NCI-H146 treated with DMSO at 0.1 percent for 48 hours (cell line): ENCODE measurements around the gene ING3.
A peak's percentile ranks its signal among the peaks of the same experiment; 100 is the strongest.

Experiments
- DNase-seq: peaks from one replicate; lab custom pipeline; 2025; ENCODE audit not compliant: unreplicated experiment; lab: John Stamatoyannopoulos, UW

The ING3 gene

DNA sequence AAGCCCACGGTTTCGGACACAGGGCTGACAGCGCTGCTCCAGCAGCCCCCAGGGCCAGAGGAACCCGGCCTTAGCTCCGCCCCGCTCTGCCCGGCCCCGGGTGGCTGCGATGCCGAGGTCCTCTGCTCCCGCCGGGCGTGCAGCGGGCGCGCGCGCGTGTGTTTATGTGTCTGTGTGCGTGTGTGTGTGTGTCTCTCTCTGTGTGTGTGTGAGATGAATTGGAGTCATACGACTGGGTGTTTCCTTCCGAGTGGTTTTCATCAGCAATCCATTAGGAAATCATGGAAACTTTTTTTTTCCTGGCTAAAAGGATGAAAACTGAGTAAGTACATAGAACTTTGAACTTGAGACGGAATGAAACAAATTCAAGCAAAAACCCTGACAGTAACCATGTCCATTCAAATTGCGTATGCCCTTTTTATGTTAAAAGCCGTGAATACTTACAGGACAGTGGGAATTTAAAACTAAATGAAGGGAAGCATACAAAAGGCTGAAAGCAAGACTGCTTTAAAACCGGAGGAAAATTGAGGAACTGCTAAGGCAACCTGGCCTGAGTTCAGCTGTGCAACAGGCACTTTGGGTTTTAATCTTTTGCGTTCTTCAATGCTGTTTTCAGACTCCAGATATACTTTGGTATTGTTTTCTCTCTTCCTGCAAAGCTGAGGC, 38.1 kb downstream of the ING3 start, which contains the start of gene CPED1:
TSS of gene CPED1 (plus strand) at position 121 of the 666 bp plus-strand sequence. CDS start 911 bp downstream, outside the sequence.
- peak; percentile 17 for DNase-seq

DNA sequence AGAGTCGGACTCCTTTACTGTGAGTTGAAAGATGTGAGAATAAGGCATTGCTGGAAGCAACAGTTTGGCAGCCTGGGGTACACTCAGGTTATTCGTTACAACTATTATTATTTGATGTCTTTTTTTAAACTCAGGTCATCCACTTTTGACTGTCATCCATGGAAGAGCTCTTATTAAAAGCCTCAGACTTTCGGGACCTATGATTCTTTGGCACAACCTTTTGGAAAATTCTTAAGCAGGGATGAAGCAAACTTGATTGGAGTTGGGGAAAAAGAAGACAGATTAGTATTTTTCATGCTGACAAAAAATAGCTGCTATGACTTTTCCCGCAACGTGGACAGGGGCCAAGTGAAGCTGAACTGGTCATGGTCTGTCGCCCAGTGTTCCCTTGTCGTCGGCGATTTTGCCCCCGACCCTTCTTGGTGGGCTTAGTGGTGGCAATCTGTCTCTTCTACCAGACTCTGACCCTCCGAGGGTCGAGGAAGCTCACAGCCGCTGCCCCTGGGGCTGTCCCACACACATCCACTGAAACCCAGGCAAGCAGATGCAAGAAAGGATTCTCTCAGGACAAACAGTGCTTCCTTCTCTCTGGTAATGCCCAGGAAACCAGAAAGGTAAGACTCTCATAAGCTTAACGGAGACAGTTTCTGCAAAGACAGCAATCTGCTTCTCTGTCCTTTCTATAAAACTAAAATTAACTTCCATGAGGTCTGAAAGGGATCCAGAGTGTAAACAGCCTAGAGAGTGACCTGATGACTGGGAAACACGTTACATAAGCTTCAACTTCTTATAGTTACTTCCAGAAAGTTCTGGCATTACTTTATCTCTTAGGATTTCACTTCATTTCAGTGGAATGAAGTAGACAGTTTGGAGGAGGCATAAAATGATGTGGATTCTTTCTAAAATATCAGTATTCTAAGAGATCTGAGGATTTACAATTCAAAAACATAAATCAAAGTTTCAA, 39.0 kb downstream of the ING3 start:
- no peak for DNase-seq

DNA sequence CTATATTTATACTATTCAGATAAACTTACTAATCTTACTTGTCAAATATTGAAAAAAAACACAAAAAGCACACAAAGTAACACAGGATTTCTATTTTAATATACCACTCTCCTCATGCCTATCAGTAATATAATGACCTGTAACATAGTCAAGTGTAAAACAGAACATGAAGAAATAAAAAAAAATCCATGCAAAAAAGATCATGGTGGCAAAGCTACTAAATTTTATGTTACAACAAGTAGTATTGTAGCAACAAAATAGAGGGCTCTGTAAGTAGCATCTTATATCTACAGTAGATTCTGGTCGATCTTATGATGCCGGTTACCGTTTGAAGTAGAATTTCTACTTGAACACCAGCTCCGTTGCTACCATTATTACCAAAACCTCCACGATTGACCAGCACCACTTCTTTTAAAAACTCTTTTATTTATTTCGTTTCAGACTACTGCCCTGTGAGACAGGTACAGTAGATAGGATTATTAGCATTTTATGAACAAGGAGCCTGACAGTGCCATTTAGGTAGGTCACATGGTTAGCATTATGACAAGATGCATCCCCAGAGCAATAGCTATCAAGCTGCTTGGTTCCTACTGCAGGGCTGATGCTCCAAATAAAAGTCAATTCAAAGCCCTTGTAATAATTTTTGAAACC, 40.0 kb downstream of the ING3 start:
- no peak for DNase-seq

- DNase-seq: no peak
These were observed 40.6 kb downstream of the ING3 start for GRCh38 chr7:120991161-120991560.

DNA sequence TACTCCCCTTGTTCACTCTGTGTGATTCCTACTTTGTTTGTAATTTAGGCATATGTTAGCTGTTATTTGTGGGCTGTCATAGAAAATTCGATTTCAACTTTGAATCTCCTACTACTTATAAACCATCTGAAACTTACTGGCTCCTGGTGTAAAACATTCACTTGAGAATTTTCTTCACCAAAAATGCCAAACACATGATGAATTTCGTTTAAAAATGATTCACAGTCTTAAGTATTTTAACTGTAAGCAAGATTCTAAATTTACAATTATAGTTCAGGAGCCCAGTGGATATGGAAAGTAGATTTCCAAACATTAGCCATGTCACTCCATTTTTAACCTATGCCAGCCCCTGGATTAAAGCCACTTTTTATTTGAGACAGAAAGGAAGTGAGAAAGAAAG, 41.0 kb downstream of the ING3 start:
- DNase-seq: no peak

GRCh38 chr7:120992272-120992964, 41.8 kb downstream of the ING3 start:
- DNase-seq: no peak

- no peak for DNase-seq
These were observed 42.5 kb downstream of the ING3 start for GRCh38 chr7:120992965-120993494.

- DNase-seq: no peak
These were observed 43.1 kb downstream of the ING3 start for GRCh38 chr7:120993553-120994191.

- no peak for DNase-seq
These were observed 44.2 kb downstream of the ING3 start for GRCh38 chr7:120994512-120995410.

GRCh38 chr7:120995654-120996053, 45.1 kb downstream of the ING3 start:
- no peak for DNase-seq

GRCh38 chr7:120996333-120996987, 45.9 kb downstream of the ING3 start:
- no peak for DNase-seq

DNA sequence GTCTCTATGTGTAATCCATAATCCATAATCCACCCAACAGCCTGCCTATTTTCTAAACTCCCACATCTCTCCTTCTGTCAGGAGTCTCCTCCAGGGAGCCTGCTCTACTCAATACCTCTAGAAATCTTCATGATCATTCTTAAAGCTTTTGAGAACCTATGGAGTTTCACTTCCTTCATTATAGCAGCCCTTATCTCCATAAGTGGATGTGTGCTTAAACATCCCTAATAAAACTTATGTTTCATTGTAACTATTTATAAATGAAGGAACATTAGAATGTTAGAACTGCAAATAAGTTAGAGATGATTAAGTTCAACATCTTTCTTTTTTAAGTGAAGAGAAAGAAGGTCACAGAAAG, 46.4 kb downstream of the ING3 start:
- DNase-seq: no peak

DNA sequence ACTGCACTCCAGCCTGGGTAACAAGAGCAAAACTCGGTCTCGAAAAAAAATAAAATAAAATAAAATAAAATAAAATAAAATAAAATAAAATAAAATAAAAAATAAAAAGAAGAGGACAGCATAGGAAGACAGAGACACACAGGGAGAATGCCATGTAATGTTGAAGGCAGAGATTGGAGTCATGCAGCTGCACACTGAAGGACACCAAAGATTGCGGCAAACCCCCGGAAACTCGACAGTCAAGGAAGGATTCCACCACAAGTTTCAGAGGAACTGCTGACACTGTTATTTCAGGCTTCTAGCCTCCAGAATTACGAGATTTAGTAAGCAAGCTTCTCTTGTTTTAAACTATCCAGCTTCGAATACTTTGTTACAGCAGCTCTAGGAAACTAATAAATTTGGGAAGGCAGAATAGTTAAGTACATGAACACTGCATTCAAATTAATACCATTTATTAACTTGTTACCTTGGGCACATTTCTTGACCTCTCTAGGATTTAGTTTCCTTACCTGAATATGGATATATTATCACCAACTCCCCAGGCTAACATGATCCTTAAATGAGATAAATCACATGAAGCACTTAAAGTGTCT, 47.4 kb downstream of the ING3 start:
- no peak for DNase-seq

GRCh38 chr7:120998520-120998919, 47.9 kb downstream of the ING3 start:
- DNase-seq: no peak

- no peak for DNase-seq
These were observed 48.5 kb downstream of the ING3 start for GRCh38 chr7:120998996-120999565.

DNA sequence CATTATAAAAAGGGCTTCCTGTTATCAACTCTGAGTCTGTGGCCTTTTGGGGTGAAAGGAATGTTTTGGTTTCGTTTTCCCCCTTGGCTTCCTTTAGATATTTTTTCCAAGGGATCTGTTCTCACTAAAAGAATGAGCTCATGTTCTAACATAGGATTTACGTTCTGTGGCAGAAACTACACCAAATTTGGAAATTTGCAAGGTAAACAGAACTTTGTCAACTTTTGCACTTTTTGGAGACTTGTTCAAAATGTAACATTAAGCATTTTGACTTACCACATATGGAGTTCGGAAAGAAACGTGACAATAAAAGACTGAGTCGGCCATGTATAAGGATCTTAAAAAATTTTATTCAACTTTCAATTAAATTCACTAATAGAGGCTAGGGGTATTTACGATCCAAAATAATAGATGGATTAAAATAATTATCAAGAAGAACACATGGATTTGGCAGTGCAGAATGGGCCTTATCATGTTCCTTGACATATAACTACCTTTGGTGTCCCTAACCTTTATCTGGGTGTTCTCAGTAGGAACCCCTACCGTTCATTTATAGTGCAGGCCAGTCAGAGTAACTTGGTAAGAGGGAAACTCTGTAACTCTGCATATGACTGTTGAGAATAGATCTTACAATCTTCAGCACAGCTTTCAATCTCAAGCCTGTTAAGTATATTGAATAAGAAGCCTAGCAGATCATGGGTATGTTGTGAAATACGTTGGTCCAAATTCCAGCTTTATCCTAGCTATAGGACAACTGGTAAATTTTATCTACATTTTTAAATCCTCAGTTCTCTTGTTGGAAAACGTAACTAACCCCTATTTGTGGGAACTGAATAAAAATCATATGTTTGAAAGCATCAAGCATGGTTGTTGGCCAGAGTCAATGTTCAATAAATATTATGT, 49.8 kb downstream of the ING3 start:
- DNase-seq: no peak
